Limb (tissue), 2 donors: ENCODE measurements around the gene AKAP9.
"Not testable (repeated sequence)": the region's sequence is repeated elsewhere in the genome, so short reads cannot be mapped to it uniquely, and the experiment has no call there.

Experiments used
- DNase-seq, 2 donors: peaks; one replicate each; pipeline ENCODE4 v3.0.0-alpha.2; 2016; ENCODE audit errors: extremely low spot score in 2 of 2

The AKAP9 gene

DNA sequence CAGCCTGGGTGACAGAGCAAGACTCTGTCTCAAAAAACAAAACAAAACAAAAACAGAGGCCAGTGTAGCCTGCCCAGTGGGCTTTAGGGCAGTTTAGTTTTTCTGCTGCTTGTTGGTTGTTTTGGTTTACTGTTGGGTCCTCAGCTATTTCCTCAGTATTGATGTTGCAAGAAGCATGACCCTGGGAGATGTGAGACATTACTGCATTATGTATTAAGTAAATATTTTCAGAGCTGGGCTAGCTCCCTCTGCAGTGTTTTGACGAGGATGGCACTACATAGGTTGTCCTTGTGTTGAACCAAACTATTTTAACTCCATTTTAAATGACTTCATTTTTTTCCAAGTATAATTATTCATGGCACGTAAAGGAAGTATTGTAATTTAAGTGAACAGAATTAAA lies 4.8 kb downstream of the AKAP9 start:
- DNase-seq = no peak

DNA sequence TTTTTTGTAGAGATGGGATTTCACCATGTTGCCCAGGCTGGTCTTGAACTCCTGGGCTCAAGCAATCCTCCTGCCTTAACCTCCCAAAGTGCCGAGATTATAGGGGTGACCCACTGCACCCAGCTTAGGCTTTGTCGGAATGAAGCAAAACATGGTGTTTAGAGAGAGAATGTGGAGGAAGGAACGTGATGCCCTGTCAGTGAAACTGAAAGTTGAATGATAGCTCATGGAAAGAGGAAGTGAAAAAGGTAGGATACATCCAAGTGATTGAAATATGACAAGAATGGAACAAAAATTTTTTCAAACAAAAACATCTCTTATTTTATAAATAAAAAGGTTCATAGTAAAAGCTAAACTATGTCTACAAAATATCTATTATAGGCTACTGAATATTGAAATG lies 5.9 kb downstream of the AKAP9 start:
- DNase-seq = no peak

DNA sequence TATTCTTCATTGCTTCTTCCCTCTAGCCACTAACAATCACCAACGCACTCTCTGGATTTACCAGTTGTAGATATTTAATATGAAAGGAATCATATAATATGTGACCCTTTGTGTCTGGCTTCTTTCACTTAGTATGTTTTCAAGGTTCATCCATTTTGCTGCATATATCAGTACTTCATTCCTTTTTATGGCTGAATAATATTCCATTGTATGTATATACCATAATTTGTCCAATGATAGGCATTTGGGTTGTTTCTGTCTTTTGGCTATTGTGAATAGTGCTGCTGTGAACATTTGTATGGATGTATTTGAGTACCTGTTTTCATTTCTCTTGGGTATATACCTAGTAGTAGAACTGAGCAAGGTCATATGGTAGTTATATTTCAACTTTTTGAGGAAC lies 7.3 kb downstream of the AKAP9 start:
- DNase-seq = no peak

DNA sequence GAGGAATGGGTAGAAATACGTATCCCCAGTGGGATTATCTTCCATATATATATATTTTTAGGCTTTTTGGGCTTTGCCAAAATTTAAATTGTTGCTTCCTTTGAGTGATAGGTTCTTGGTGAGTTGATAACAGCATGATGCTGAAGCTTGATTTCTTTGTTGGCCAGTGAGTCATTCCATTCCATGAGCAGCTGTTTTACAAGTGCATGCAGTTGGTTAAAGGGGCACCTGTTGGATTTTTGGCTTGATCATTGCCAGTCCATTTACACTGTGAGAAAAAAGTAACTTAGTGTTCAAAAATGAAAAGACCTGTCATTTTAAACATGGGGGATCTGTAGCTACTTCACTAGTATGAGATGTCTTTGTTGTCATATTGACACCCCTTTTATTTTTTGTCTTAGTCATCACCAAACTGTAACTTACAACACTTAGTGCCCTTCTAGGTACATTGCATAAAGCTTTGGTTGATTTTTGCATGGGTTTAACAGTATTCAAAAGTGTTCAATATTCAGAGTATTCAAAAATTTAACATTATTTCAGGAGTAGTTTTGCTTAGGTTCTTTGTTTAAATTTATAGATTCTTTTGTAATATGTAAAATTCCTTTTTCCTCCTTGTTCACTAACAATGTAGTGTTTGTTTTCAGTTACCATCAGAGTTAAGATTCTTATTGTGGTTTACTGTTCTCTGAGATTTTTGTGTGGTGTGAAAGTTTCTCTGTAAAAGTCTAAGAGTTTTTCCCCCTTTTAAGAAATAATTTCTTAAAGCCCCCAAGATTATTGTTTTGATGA lies 8.8 kb downstream of the AKAP9 start:
- DNase-seq = no peak

DNA sequence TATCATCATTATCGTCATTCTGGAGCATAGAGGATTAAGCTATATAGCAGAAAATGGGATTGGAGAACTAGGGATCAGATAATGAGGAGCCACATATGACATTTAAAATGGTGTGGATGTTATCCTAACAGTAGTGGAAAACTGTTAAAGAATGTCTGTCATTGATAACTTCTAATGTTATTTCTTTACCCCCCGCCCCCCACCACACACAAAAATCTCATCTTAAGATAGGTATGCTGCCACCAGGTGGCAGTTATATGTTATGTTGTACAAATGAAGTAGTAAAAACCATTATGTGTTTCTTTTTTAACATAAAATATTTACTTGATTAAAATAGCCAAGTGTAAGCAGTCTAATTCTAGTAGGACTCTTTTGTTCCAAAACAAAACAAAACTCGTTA lies 13.0 kb downstream of the AKAP9 start:
- no peak for DNase-seq

DNA sequence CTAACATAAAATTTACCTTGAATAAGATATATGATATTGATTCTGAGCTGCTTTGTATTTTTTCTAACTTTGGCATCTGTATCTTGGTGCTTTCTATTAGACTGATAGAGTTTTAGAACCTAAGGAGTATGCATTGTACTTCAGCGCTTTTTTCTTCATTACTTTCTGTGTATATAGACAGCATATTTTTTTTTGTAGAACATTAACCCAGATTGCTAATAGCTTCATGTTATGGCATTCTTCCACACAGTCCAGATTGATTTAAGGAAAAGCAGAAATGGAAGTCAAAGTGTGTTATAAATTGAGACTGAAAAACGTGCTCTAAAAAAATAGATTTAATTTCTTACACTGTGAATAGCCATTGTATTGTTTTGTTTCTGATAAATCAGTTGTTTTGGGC lies 15.8 kb downstream of the AKAP9 start:
- not testable (repeated sequence) for DNase-seq

DNA sequence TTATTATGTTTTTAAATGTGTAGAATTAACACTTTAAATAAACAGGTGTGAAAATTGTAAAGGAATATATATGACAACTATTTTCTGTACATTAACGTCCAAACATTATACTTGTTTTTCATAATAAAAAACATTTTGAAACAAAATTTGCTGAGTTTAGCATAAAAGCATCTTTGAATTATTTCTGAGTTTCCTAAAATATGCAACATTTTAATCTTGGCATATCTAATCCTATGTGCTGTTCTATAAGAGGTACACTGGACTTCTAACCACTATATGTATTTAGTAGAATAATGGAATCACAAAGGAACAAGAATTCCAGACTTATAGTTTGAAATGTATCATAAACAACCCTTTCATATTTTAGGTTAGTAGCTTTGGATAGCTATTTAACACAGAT lies 16.6 kb downstream of the AKAP9 start:
- no peak for DNase-seq

DNA sequence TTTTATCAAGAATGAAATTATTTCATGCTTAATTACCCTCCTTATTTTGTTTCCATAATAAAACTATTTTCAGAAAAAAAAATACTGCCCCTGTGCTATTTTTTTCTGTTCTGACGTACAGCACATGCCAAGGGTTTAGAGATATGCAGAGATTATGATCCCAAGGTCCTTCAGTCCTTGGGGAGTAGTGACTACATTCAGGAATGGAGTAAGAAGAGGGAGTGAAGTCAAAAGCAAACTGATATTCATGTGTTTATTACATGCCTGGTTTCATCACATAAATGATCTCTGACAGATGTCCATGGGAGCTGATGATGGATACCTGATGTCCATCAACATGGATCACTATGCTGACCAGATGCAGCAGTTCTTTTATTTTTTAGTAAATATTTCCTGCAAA lies 17.2 kb downstream of the AKAP9 start:
- DNase-seq = no peak

DNA sequence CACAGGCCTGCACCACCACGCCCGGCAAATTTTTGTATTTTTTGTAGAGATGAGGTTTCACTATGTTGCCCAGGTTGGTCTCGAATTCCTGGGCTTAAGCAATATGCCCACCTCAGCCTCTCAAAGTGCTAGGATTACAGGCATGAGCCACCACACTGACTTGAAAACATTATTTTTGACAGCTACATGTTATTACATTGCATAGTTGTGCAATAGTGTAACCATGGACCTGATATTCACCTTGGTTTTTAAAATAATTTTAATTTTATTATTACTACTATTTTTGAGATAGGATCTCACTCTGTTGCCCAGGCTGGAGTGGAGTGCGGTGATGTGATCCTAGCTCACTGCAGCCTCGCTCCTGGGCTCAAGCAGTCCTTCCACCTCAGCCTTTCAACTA lies 18.4 kb downstream of the AKAP9 start:
- no peak for DNase-seq

DNA sequence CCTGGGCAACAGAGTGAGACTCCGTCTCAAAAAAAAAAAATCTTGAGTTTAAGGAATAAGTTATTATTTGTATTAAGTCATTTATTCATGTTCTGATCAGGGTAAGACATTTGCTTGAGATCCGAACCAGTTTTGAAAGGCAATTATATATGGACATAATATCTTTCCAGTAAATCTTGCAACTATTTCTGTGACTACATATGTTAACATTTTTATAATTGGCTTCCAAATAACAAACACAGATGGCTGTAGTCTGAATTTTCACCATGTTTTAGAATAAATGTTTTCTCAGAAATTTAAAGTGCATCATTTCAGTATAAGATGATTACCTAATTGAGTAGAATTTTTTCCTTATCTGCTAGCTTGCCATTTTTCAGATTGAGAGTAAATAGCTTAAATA lies 21.2 kb downstream of the AKAP9 start:
- no peak for DNase-seq

DNA sequence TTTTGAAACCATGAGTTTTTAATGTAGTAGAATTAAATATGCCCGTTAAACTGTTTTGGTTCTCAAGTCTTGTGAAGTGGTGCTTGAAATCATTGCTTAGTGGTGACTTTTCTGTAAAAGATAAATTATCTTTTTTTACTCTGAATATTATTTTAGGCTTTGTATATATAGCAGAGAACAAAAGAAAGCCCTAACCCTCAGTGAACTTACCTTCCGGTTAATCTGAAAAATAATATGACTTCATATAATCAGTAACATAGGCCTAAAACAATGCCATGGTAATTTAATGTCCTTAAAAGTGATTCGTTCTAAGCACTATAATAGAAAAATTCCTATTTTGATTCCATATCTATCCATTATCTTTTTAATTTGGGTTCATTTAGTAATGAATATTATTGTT lies 21.8 kb downstream of the AKAP9 start:
- no peak for DNase-seq

DNA sequence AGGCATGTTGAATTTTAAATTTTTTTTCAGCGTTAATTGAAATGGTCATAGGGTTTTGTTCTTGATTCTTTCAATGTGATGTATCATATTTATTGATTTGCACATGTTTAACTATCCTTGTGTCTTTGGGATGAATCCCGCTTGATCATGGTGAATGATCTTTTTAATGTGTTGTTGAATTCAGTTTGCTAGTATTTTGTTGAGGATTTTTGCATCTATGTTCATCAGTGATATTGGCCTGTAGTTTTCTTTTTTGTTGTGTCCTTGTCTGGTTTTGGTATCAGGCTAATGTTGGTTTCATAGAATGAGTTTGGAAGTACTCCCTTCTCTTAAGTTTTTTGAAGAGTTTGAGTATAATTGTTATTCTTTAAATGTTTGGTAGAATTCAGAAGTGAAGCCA lies 26.9 kb downstream of the AKAP9 start:
- DNase-seq = not testable (repeated sequence)

DNA sequence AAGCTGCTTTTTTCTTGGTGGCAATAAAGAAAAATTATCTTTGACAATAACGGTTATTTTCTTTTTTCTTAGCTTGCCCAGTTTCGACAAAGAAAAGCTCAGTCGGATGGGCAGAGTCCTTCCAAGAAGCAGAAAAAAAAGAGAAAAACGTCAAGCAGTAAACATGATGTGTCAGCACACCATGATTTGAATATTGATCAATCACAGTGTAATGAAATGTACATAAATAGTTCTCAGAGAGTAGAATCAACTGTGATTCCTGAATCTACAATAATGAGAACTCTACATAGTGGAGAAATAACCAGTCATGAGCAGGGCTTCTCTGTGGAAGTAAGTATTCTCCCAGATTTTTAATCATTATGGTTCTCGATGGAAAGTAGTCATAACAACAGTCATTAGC lies 33.0 kb downstream of the AKAP9 start:
- no peak for DNase-seq

DNA sequence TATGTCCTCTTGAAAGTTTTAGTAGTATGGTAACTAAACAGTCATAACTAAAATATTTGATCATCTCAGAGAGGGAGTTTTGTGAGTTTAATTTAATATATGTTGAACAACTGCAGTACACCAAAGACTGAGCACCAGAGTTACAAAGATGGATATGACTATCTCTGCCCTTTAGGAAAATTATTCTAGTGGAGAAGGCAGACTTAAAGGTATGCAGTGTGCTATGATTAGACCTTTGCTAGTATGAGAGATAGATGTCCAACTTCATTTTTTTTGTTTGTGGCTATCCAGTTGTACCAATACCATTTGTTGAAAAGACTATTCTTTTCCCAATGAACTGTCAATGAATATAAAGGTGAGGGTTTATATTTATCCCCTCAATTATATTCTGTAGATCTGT lies 33.4 kb downstream of the AKAP9 start:
- DNase-seq = no peak

DNA sequence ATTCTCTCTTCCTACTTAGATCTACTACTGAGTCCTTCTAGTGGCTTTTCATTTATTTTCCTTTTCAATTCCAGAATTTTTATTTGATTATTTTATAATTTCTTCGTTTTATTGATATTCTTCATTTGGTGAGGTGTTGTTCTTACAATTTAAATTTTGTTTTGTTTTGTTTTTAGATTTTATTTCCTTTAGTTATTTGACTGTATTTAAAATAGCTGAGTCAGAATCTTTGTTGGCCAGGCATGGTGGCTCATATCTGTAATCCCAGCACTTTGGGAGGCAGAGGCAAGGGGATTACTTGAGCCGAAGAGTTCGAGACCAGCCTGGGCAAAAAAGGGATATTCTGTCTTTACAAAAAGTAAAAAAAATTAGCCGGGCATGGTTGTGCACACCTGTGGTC lies 36.1 kb downstream of the AKAP9 start:
- no peak for DNase-seq

DNA sequence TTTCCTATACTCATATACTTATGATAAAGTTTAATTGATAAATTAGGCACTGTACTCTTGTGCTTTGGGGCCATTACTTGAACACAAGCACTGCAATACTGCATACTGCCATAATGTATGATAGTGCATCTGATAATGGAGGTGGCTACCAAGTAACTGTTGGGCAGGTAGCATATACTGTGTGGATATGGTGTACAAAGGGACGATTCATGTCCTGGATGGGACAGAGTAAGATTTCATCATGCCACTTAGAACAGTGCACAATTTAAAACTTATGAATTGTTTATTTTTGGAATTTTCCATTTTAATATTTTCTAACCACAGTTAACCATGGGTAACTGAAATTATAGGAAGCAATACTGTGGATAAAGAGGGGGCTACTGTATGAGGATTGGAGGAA lies 38.9 kb downstream of the AKAP9 start:
- DNase-seq = no peak

DNA sequence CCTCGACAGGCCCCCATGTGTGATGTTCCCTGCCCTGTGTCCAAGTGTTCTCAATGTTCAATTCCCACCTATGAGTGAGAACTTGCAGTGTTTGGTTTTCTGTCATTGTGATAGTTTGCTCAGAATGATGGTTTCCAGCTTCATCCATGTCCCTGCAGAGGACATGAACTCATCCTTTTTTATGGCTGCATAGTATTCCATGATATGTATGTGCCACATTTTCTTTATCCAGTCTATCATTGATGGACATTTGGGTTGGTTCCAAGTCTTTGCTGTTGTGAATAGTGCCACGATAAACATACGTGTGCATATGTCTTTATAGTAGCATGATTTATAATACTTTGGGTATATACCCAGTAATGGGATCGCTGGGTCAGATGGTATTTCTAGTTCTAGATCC lies 41.7 kb downstream of the AKAP9 start:
- not testable (repeated sequence) for DNase-seq

DNA sequence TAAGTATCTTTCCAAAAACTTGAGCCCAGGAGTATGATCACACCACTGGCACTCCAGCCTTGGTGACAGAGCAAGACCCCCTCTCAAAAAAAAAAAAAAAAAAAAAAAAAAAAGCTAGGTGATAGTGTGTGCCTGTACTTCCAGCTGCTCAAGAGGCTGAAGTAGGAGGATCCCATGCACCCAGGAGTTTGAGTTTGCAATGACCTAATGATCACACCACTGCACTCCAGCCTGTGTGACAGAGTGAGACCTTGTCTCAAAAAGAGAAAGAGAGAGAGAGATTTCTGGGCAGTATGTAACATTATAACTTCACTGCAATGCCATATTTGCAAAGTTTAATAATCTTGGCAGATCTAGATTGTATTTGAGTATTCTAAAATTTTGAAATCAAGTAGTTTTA lies 47.6 kb downstream of the AKAP9 start:
- no peak for DNase-seq

DNA sequence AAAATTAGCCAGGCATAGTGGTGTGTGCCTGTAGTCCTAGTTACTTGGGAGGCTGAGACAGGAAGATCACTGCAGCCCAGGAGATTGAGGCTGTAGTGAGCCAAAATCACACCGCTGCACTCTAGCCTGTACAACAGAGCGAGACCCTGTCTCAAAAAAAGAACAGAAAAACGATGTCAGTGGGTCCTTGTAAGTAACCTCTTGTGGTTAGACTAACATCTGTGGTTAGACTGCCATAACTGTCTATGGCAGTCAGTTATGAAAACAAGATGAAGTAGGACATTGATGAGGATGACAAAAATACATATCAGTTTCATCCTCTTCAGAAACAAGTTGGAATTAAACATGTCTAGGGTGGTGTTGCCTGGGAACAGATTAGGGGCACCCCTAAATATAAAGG lies 53.3 kb downstream of the AKAP9 start:
- DNase-seq = no peak

DNA sequence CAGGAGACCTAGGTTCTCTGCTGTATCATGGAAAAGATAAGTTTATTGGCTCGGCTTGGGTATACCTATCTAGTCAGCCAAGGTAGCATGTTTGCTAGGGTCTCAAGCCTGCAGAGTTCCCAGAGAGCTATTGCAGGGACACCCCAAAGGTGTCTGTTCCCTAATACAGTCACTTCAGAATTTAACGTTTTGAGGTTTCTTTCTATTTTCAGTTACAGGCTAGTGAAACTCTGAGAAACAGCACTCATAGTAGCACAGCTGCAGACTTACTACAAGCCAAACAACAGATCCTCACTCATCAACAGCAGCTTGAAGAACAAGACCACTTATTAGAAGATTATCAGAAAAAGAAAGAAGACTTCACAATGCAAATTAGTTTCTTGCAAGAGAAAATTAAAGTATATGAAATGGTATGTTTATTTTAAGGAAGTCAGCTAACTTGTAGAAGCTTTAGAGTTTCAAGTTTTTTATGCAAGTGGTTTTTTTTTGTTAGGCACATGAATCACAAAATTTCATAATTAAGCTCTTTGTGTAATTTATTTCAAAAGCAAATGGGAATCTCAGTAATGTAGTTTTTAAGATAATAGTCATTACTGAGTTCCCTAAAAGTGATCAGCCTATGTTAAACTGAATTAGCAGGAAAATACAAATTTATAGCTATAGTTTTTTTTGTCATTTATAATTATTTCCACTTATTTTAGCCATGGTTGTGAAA lies 54.9 kb downstream of the AKAP9 start:
- no peak for DNase-seq

DNA sequence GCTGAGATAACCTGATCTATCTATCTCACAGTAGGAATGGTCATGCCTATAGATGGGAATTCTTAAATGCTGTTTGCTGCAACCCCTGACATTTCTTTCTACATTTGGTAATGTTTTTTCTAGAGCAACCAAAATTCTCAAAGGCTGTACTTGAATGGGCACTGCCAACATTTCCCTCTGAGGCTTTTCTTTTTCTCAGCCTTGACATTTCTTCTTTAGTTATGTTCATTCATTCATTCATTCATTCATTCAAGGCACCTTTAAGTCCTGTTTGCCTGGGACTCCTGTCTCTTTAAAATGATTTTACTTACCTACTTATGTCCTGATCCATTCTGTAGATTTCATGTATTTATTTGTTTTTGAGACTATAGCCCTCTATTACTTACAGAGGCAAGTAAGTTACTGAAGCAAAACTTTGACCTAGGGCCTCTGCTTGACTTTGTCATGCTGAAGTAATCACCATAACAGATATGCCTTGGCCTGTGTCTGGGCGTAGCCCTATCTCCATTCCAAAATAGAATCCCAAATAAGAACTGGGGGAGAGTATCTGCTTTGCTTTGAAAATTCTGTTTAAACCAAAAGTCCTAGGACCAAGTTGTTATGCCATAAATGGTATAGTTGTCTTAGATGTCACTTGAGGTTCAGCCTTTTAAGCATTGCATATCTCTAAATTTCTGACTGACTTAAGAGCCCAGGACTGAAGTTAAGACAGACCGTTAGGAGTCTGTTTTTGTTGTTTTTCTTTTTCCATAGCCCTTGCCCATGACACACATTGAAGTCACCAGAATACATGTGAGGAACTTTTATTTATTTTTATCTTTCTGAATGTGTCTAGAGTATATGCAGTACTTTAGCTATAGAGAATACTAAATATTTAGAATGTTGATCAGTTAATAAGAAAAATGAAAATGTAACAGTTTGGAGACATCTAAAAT lies 59.2 kb downstream of the AKAP9 start:
- DNase-seq = no peak

DNA sequence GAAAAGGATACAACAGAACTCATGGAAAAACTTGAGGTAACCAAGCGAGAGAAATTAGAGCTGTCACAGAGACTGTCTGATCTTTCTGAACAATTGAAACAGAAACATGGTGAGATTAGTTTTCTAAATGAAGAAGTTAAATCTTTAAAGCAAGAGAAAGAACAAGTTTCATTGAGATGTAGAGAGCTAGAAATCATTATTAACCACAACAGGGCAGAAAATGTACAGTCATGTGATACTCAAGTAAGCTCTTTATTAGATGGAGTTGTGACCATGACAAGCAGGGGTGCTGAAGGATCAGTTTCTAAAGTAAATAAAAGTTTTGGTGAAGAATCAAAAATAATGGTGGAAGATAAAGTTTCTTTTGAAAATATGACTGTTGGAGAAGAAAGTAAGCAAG lies 62.1 kb downstream of the AKAP9 start:
- DNase-seq = no peak
